Heart left ventricle (tissue), 16 donors: ENCODE data around the gene CCDC136. TPM values are rescaled to one million over a fixed set of nuclear protein-coding genes. Genes with fewer than 3 reads are reported as not detected.

Source experiments
- ATAC-seq, 4 donors: fragments of 200-7000 bp; cut with Tn5 transposase; one replicate each; pipeline ENCODE4 v1.9.1; 2020 to 2022; ENCODE audit warnings: moderate library complexity in 4 of 4, mild to moderate bottlenecking in 3 of 4, moderate number of reproducible peaks in 1 of 4
- DNase-seq, 5 donors: peaks; one replicate each; pipeline ENCODE4 v3.0.0-alpha.2; 2020
- H3K27ac ChIP-seq, 12 donors: fragments of 200-600 bp; sonication (generic) in 4 of 12; one replicate each; pipeline versions ENCODE4 v1.5.0 to v1.8.0; 2016 to 2022; ENCODE audit warnings: mild to moderate bottlenecking in 2 of 12
- H3K27me3 ChIP-seq, 9 donors: fragments of 200-600 bp; sonication (generic) in 2 of 9; one replicate each; pipeline versions ENCODE4 v1.5.1 to v1.8.0; 2016 to 2022; ENCODE audit warnings: mild to moderate bottlenecking in 3 of 9
- H3K36me3 ChIP-seq, 9 donors: fragments of 200-600 bp; sonication (generic) in 2 of 9; one replicate each; pipeline versions ENCODE4 v1.5.0 to v1.8.0; 2018 to 2022; ENCODE audit warnings: mild to moderate bottlenecking in 2 of 9
- H3K4me1 ChIP-seq, 12 donors: fragments of 200-600 bp; sonication (generic) in 4 of 12; one replicate each; pipeline versions ENCODE4 v1.5.0 to v1.8.0; 2016 to 2022; ENCODE audit warnings: mild to moderate bottlenecking in 3 of 12
- H3K4me3 ChIP-seq, 12 donors: fragments of 200-600 bp; sonication (generic) in 4 of 12; one replicate each; pipeline versions ENCODE4 v1.5.0 to v1.8.0; 2017 to 2022; ENCODE audit warnings: mild to moderate bottlenecking in 9 of 12, moderate library complexity in 4 of 12
- H3K9me3 ChIP-seq, 12 donors: fragments of 200-600 bp; sonication (generic) in 4 of 12; one replicate each; pipeline versions ENCODE4 v1.5.0 to v1.8.0; 2016 to 2022; ENCODE audit warnings: mild to moderate bottlenecking in 1 of 12
- CTCF ChIP-seq, 12 donors: fragments of 200-600 bp; sonication (generic) in 4 of 12; IDR thresholded peaks; one replicate each; pipeline versions ENCODE4 v1.5.0 to v1.8.0; 2018 to 2022; ENCODE audit warnings: antibody characterized with exemption in 12 of 12, mild to moderate bottlenecking in 5 of 12
- POLR2A ChIP-seq, 2 donors: fragments of 450-650 bp; IDR thresholded peaks; one replicate each; pipeline ENCODE4 v1.6.1; 2017; ENCODE audit warnings: antibody characterized with exemption in 2 of 2, mild to moderate bottlenecking in 2 of 2, moderate library complexity in 2 of 2
- WGBS, 4 donors: extraction: QIAGEN DNeasy Blood & Tissue Kit in 2 of 4; methylation state at CpG; one replicate each; pipeline versions ENCODE4 v1.1.5 to v1.1.7; 2013 to 2018; 5-methylcytosine and 5-hydroxymethylcytosine counted together
- intact Hi-C, 10 donors: fragments of 100-400 bp; cut with DNase I; formaldehyde crosslinking; loops; one replicate each; pipeline versions ENCODE4 v1.11.1 to v1.14.2; 2022
- polyA plus RNA-seq, 2 donors: library from polyadenylated mRNA; stranded (reverse); fragments of 200-250 nt; gene quantifications; one replicate each; pipeline ENCODE4 v1.2.3, GENCODE V29; 2013
- total RNA-seq, 9 donors: library from RNA; depleted of rRNA in 2 of 9; stranded (reverse); fragments of >200 nt in 2 of 9; fragmentation: NEBNext Ultra II Directional in 3 of 9; extraction: Animal tissue kit (Norgen Biotek cat#: 25700) in 3 of 9; gene quantifications; one replicate each; pipeline versions ENCODE4 v1.1.0 to v1.2.4, GENCODE V29; 2016 to 2023
- donor health status: ischemic (EF 13 %, LVEDD 7.1; RV severe dilation, severe dysfunction).
- donor health status: healthy with polysubstance abuse.
- donor health status: DM: no; HTN: yes; CAD: no.
- donor health status: DM: no; HTN: no; CAD: no.
- donor health status: ischemic (EF 25% LVEDD 6.9; RV normal size, moderate dysfunction).
- donor health status: ischemic (EF 25% LVEDD 5.7; RV mildly dilated, moderate dysfunction).
- donor health status: healthy.
- donor health status: DM: yes; HTN: yes; CAD: no.
- donor health status: ischemic (EF 35%, LVEDD 5.7; RV mildly dilated, moderate dysfunction).
- donor health status: nonischemic (EF 11% LVEDD 7.7; RV severe dilation, severe dysfunction).
- donor health status: DM: yes; HTN: yes; CAD: no.
- donor health status: PGD.
- donor health status: ischemic (EF 29% LVEDD 5.4; RV normal size, mild dysfunction).
- donor health status: nonischemic (EF 23%, LVEDD 6.1; RV moderate dilation, normal function).

CCDC136 gene
- total and polyA plus RNA-seq, 11 donors: 6.4 to 22.8 (median 10.4) TPM

- ATAC-seq (no peak), DNase-seq (no peak)
- H3K9me3 ChIP-seq: no peaks in the 10 kb centered on the region
- H3K4me1 ChIP-seq: no peaks in the 10 kb centered on the region
- WGBS, 4 donors: 87 to 95% (median 94%) methylated on average over 2 of the region's 2 CpGs
- no peak overlapping the region for H3K4me3 ChIP-seq
- TF ChIP-seq CTCF (IDR thresholded peaks at IDR 0.05): no peak
- no peak for TF ChIP-seq POLR2A (IDR thresholded peaks at IDR 0.05)
- H3K27ac ChIP-seq: no peak overlapping the region
- intact Hi-C loops: no loop called here
- H3K27me3 ChIP-seq: no peaks in the 10 kb centered on the region
- H3K36me3 ChIP-seq: peaks cover 0 to 17% (median 5%) of the 10 kb centered on the region in 9 donors
Observed at GRCh38 chr7:128801667-128802418, 10.1 kb downstream of the CCDC136 start.

DNA sequence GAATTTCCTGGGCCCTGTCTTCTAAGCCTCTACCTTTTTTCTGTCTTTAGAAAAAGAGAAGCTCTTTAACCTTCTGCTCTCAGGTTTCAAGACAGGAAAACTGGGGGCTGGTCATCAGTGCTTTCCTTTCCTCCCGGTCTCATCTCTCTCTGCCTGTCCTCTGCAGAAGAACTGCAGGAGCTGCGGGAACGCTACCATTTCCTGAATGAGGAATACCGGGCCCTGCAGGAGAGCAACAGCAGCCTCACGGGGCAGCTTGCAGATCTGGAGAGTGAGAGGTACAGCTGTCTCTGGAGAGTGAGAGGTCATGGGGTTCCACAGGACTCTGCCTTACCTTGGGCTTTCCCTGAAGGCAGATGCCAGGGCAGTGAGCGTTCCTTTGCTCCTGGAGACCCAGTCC is 12.7 kb downstream of the CCDC136 start:
- H3K36me3 ChIP-seq: peaks cover 0 to 17% (median 5%) of the 10 kb centered on the region in 9 donors
- 75 to 84% (median 80%) methylated on average over 5 to 6 of the region's 6 CpGs for WGBS, 4 donors

GRCh38 chr7:128805225-128805624 is 13.5 kb downstream of the CCDC136 start:
- Histone ChIP-seq H3K4me1 (no peaks in the 10 kb centered on the region), H3K36me3 (peaks cover 0 to 17% (median 5%) of the 10 kb centered on the region in 9 donors), H3K4me3 (no peak overlapping the region), H3K9me3 (no peaks in the 10 kb centered on the region), H3K27me3 (no peaks in the 10 kb centered on the region), H3K27ac (no peak overlapping the region)
- intact Hi-C loops: no loop called here
- no peak for ATAC-seq
- 89 to 96% (median 94%) methylated on average over 4 to 5 of the region's 5 CpGs for WGBS, 4 donors
- no peak for DNase-seq
- TF ChIP-seq CTCF (IDR thresholded peaks at IDR 0.05) (no peak), POLR2A (IDR thresholded peaks at IDR 0.05) (no peak)

More for the DNA sequence above, 12.7 kb downstream of the CCDC136 start:
- Histone ChIP-seq H3K27ac (no peak overlapping the region), H3K27me3 (no peaks in the 10 kb centered on the region), H3K9me3 (no peaks in the 10 kb centered on the region), H3K4me1 (no peaks in the 10 kb centered on the region), H3K4me3 (no peak overlapping the region)
- intact Hi-C loops: no loop called here
- ATAC-seq (no peak), DNase-seq (no peak)
- no peak for TF ChIP-seq POLR2A (IDR thresholded peaks at IDR 0.05)
- no peak for TF ChIP-seq CTCF (IDR thresholded peaks at IDR 0.05)

DNA sequence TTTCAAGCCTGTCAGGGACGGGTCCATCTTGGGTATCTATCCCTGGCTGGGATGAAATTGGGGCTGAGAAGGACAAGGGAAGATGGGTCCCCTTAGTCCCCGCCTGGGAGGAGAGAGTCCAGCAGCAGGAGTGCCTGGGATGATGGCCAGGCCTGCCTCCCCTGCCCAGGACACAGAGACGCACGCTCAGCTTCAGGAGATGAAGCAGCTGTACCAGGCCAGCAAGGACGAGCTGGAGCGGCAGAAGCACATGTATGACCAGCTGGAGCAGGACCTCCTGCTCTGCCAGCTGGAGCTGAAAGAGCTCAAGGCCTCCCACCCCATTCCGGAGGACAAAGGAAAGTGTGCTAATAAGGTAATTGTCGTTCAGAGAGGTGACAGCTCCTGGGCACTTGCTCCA is 15.4 kb downstream of the CCDC136 start:
- no peaks in the 10 kb centered on the region for H3K9me3 ChIP-seq
- TF ChIP-seq CTCF (IDR thresholded peaks at IDR 0.05) (no peak), POLR2A (IDR thresholded peaks at IDR 0.05) (no peak)
- no peak for DNase-seq
- ATAC-seq: no peak
- peaks cover 0 to 17% (median 5%) of the 10 kb centered on the region in 9 donors for H3K36me3 ChIP-seq
- intact Hi-C loops: no loop called here
- no peaks in the 10 kb centered on the region for H3K27me3 ChIP-seq
- H3K4me3 ChIP-seq: no peak overlapping the region
- peaks cover 0 to 1% (median 0%) of the 10 kb centered on the region in 12 donors for H3K4me1 ChIP-seq
- 78 to 90% (median 86%) methylated on average over 8 of the region's 8 CpGs for WGBS, 4 donors
- no peak overlapping the region for H3K27ac ChIP-seq
